Stimulated activated CD8-positive, alpha-beta memory T cell treated with anti-CD3 and anti-CD28 coated beads, Interleukin-12 subunit alpha, Interleukin-12 subunit beta, amount 100 ng/mL, for 24 hours (primary cell): ENCODE measurements around the gene AKR1C1.
"Not testable (repeated sequence)": the region's sequence is repeated elsewhere in the genome, so short reads cannot be mapped to it uniquely, and the experiment has no call there.

ENCODE experiments used
- DNase-seq: peaks from one replicate; pipeline ENCODE4 v3.0.0-alpha.2; 2020; ENCODE audit errors: extremely low read depth

Gene AKR1C1

GRCh38 chr10:5018134-5018533, 54.9 kb downstream of the AKR1C1 start:
- no peak for DNase-seq

GRCh38 chr10:5018671-5019277, 55.6 kb downstream of the AKR1C1 start:
- DNase-seq, result not testable (repeated sequence)

- DNase-seq, result not testable (repeated sequence)
Observed at GRCh38 chr10:5019770-5020612, 56.8 kb downstream of the AKR1C1 start.

GRCh38 chr10:5021624-5022290, 58.5 kb downstream of the AKR1C1 start:
- DNase-seq, result not testable (repeated sequence)

GRCh38 chr10:5023177-5023805, 60.1 kb downstream of the AKR1C1 start:
- DNase-seq, result no peak

GRCh38 chr10:5025461-5025881, 62.3 kb downstream of the AKR1C1 start:
- not testable (repeated sequence) for DNase-seq

- no peak for DNase-seq
Observed at GRCh38 chr10:5030989-5031388, 67.8 kb downstream of the AKR1C1 start.

GRCh38 chr10:5031588-5031987, 68.4 kb downstream of the AKR1C1 start:
- DNase-seq, result not testable (repeated sequence)

GRCh38 chr10:5032444-5032843, 69.2 kb downstream of the AKR1C1 start:
- DNase-seq, result not testable (repeated sequence)
